NB4 (cell line): ENCODE data around the gene HSD17B4.

ENCODE experiments used
- POLR2A ChIP-seq: IDR thresholded peaks from 2 replicates; pipeline ENCODE4 v1.6.1; 2011; ENCODE audit warnings: mild to moderate bottlenecking; ENCODE audit not compliant: insufficient read length; ENCODE audit errors: extremely low read depth
- TF ChIP-seq, protein P1 (sequence below): IDR thresholded peaks from one replicate; pipeline ENCODE4 v1.5.1; 2012; ENCODE audit warnings: low read depth, low read length
- TF ChIP-seq, protein P2 (sequence below): IDR thresholded peaks from 2 replicates; pipeline ENCODE4 v1.6.1; 2011; ENCODE audit warnings: low read depth, low read length

GRCh38 chr5:119410448-119411159 is 41.7 kb upstream of the HSD17B4 start:
- TF ChIP-seq, protein P1, sequence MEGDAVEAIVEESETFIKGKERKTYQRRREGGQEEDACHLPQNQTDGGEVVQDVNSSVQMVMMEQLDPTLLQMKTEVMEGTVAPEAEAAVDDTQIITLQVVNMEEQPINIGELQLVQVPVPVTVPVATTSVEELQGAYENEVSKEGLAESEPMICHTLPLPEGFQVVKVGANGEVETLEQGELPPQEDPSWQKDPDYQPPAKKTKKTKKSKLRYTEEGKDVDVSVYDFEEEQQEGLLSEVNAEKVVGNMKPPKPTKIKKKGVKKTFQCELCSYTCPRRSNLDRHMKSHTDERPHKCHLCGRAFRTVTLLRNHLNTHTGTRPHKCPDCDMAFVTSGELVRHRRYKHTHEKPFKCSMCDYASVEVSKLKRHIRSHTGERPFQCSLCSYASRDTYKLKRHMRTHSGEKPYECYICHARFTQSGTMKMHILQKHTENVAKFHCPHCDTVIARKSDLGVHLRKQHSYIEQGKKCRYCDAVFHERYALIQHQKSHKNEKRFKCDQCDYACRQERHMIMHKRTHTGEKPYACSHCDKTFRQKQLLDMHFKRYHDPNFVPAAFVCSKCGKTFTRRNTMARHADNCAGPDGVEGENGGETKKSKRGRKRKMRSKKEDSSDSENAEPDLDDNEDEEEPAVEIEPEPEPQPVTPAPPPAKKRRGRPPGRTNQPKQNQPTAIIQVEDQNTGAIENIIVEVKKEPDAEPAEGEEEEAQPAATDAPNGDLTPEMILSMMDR: no peak
- TF ChIP-seq, protein P2, sequence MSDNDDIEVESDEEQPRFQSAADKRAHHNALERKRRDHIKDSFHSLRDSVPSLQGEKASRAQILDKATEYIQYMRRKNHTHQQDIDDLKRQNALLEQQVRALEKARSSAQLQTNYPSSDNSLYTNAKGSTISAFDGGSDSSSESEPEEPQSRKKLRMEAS: no peak
- TF ChIP-seq POLR2A: no peak
